ENCODE data around the gene PMM1.

GRCh38 chr22:41562461-41562860, 27.2 kb downstream of the PMM1 start:
- TF ChIP-seq EZH2 (IDR thresholded peaks at IDR 0.05; ENCODE audit: low read depth) = no peak
- TF ChIP-seq CTCF (conservative IDR thresholded peaks at IDR 0.05) = no peak

Data from PC-9 (cell line).